GM12874 (cell line): Measurements from ENCODE around the gene EFCAB12.

Experiments used
- TF ChIP-seq, protein P1 (sequence below): IDR thresholded peaks from 2 replicates; pipeline ENCODE4 v1.5.1; 2011; ENCODE audit warnings: low read depth, mild to moderate bottlenecking, control low read depth, low read length, moderate library complexity; ENCODE audit not compliant: insufficient read depth

EFCAB12 gene

DNA sequence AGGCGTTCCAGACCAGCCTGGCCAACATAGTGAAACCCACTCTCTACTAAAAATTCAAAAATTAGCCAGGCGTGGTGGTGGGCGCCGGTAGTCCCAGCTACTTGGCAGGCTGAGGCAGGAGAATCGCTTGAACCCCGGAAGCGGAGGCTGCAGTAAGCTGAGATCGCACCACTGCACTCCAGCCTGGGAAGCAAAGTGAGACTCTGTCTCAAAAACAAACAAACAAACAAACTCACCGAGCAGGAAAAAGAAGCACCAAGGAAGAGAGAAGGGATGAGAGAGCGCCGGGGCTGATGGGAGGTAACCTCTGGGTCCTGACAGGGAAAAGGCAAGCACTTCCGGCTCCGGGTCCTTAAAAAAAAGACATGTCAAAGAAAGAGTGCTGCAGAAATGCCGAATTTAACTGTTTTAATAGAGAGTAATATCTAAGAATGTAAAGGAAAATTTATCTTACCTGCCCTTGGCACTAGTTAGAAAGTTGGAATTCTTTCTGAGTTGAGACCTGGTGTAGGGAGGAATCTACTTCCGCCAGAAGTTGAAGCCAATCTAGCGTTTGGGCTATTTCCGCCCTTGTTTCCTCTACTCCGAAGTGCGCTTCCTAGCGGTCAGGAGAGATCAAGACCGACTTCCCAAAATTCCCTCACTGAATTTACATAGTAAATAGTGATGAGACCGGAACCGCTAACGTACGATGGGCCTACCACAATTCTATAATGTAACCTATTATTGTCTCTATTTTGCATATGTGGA is 29.1 kb downstream of the EFCAB12 start:
- TF ChIP-seq, protein P1, sequence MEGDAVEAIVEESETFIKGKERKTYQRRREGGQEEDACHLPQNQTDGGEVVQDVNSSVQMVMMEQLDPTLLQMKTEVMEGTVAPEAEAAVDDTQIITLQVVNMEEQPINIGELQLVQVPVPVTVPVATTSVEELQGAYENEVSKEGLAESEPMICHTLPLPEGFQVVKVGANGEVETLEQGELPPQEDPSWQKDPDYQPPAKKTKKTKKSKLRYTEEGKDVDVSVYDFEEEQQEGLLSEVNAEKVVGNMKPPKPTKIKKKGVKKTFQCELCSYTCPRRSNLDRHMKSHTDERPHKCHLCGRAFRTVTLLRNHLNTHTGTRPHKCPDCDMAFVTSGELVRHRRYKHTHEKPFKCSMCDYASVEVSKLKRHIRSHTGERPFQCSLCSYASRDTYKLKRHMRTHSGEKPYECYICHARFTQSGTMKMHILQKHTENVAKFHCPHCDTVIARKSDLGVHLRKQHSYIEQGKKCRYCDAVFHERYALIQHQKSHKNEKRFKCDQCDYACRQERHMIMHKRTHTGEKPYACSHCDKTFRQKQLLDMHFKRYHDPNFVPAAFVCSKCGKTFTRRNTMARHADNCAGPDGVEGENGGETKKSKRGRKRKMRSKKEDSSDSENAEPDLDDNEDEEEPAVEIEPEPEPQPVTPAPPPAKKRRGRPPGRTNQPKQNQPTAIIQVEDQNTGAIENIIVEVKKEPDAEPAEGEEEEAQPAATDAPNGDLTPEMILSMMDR = peak; percentile 70

DNA sequence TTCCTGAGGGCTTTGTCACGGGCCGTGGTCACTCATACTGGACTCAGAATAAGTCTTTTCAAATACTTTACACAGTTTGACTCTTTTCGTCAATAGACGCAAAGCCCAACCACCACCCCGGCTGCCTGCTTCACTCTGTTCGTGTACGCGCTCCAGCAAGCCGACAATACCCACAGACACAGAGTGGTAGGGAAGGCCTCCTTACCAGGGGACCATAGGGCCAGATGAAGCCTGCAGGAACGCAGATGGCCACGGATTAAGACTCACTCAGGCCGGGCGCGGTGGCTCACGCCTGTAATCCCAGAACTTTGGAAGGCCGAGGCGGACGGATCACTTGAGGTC is 29.7 kb downstream of the EFCAB12 start:
- TF ChIP-seq, protein P1 = no peak

DNA sequence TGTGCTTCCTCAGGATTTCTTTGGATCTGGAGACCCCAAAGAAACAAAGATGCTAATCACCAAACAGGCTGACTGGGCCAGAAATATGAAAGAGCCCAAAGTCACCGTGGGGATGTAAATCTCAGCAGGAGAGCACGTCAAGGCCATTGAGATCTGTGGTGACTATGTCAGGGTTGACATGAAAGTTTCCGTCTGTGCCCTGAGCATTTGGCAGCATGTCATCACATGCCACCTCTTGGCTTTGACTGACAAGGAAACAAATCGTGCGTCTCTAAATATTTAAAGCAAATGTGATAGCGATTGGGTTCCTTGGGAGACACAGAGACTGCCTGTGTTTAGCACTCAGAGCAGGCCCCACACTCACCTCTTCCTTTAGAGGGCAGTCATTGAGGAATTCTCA is 35.2 kb downstream of the EFCAB12 start:
- TF ChIP-seq, protein P1 = no peak

DNA sequence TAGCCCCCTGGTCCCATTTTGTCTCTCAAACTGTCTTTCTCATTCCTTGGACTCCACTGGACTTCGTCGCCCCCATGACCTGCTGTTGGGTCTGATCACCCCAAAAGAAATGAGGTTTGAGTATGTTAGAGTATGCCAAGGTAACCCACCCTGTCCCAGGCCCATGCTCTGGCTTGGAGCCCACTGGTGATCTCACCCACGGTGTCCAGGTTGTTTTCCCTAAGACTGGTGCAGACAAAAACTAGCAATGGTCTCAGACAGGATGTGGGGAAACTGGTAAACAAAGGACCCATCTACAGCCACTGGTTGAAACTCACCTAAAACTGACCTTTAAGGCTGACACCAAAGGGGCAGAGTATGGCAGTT is 38.9 kb downstream of the EFCAB12 start:
- TF ChIP-seq, protein P1 = no peak

DNA sequence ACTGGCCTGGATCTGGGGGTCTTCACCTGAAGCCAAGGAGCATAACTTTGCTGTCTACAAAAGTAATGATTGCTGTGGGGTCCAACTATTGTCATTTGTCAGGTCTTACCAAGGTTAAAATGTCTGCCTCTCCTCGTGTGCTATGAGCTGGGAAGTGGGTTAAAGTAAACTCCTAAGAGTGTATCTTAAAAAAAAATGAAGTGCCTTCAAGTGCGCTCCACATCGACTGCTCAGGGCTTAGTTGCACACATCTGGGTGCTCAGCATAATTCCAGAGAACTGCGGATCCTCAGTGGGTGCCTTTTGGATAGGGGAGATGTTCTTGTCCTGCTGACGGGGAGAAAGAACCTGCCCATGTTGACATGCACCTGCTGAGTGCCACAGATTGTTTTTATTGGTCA is 40.9 kb downstream of the EFCAB12 start:
- TF ChIP-seq, protein P1 = no peak

DNA sequence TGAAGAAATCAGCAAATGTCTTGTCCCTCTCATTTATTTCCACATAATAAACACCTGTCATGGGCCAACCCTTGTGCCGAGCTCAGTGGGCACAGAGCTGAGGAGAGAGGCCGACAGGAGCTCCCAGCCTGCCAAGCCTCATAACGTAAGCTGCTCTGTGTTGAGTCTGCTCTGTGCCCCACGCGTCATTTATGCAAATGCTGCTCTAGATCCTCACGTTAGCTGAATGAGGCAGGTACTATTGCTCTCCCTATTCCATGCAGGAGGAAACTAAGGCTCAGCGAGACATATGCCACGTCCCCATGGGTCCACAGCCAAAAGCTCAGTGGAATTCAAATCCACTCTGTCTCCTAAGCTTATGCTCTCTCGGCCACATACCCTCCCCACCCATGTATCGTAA is 41.5 kb downstream of the EFCAB12 start:
- TF ChIP-seq, protein P1 = no peak

DNA sequence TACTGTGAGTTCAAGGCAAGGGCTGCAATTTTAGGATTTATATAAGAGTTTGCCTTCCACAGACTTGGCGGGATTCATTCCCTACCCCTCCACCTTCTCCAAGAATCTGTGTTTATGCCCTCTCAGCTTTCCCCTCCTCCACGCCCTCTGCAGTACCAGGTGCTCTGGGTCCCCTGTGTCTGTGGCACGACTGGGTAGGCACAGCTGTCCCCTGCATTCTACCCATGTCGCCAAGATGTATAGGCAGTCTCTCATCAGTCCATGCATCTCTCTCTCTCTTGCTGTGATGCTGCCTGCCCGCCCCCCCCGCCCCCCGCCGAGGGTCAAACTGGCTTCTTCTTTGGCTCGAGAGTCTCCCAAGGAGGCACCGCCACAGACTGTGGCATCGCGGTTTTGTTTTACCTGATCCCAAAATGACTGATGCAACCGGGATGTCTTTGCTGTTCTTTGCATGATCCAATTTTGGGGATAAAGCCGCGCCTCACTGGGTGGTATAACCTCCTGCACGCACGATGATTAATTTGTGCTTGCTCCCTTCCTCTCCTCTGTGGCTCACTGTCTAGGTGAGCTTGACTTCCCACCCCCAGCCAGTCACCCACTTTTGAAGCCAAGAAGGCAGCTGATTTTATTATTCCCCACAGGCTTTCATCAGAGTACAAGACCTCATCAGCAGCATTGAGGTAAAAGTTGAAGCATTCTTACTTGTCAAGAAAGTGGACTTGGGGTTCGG is 43.7 kb downstream of the EFCAB12 start:
- TF ChIP-seq, protein P1 = no peak
